IMR-90 (cell line): ENCODE data around the gene ZKSCAN5. TPM values are rescaled to one million over a fixed set of nuclear protein-coding genes. Genes with fewer than 3 reads are reported as not detected.
A peak's percentile ranks its signal among the peaks of the same experiment; 100 is the strongest.

Source experiments
- ATAC-seq: fragments of 200-7000 bp; cut with Tn5 transposase; 2 replicates; pipeline ENCODE4 v1.9.1; 2020; ENCODE audit warnings: low read depth, mild to moderate bottlenecking, moderate library complexity
- BruUV-seq: library from RNA; stranded (reverse); fragments of 400-500 nt; replicated peaks from 2 replicates; lab custom pipeline; 2021; lab: Mats Ljungman, UMichigan
- CTCF ChIA-PET: fragments of 300-600 bp; formaldehyde crosslinking; extraction: SDS; loops from one replicate; lab custom pipeline; 2021; ENCODE audit warnings: antibody characterized with exemption; lab: Yijun Ruan, JAX
- POLR2A ChIA-PET: fragments of 300-600 bp; sonication (Branson Sonifier 250); formaldehyde crosslinking; loops from one replicate; lab custom pipeline; 2022; ENCODE audit warnings: antibody characterized with exemption; ENCODE audit not compliant: unreplicated experiment; lab: Charles Lee
- DNase-seq: peaks from one replicate; pipeline ENCODE4 v3.0.0; 2013
- H2AFZ ChIP-seq: replicated peaks from 2 replicates; pipeline ENCODE3; 2013; ENCODE audit warnings: low read length, mild to moderate bottlenecking; ENCODE audit not compliant: poor library complexity
- H2AK5ac ChIP-seq: 2 replicates; pipeline ENCODE4 v1.6.1; 2013; ENCODE audit warnings: low read depth, low read length, inconsistent platforms
- H2AK9ac ChIP-seq: replicated peaks from 2 replicates; pipeline ENCODE3; 2013; ENCODE audit warnings: mild to moderate bottlenecking, low read depth, low read length, moderate library complexity; ENCODE audit not compliant: poor library complexity
- H2BK120ac ChIP-seq: 2 replicates; pipeline ENCODE4 v1.6.1; 2013; ENCODE audit warnings: low read depth, low read length, inconsistent platforms
- H2BK15ac ChIP-seq: 3 replicates; pipeline ENCODE4 v1.6.1; 2013; ENCODE audit warnings: low read depth, low read length, inconsistent platforms
- H2BK20ac ChIP-seq: 2 replicates; pipeline ENCODE4 v1.6.1; 2013; ENCODE audit warnings: low read depth, mild to moderate bottlenecking, inconsistent platforms, low read length, moderate library complexity
- H2BK5ac ChIP-seq: 2 replicates; pipeline ENCODE4 v1.6.1; 2013; ENCODE audit warnings: mild to moderate bottlenecking, low read depth, low read length, inconsistent platforms; ENCODE audit not compliant: poor library complexity, severe bottlenecking
- H3K14ac ChIP-seq: replicated peaks from 2 replicates; pipeline ENCODE4 v1.6.1; 2013; ENCODE audit warnings: low read depth, low read length, inconsistent platforms
- H3K18ac ChIP-seq: 2 replicates; pipeline ENCODE4 v1.6.1; 2013; ENCODE audit warnings: low read depth, low read length, control low read depth
- H3K23ac ChIP-seq: 2 replicates; pipeline ENCODE4 v1.6.1; 2013; ENCODE audit warnings: low read depth, low read length, inconsistent platforms
- H3K27ac ChIP-seq: 2 replicates; pipeline ENCODE4 v1.5.1; 2013; ENCODE audit warnings: mild to moderate bottlenecking, control low read depth, low read length; ENCODE audit not compliant: insufficient read depth
- H3K27me3 ChIP-seq: 2 replicates; pipeline ENCODE4 v1.6.1; 2013; ENCODE audit warnings: low read length; ENCODE audit not compliant: control insufficient read depth, insufficient read depth
- H3K36me3 ChIP-seq: 2 replicates; pipeline ENCODE4 v1.6.1; 2013; ENCODE audit warnings: low read length, mixed read lengths; ENCODE audit not compliant: control insufficient read depth, insufficient read depth
- H3K4ac ChIP-seq: 2 replicates; pipeline ENCODE4 v1.6.1; 2013; ENCODE audit warnings: low read depth, low read length, inconsistent platforms
- H3K4me1 ChIP-seq: 2 replicates; pipeline ENCODE4 v1.6.1; 2013; ENCODE audit warnings: low read length, mixed read lengths; ENCODE audit not compliant: control insufficient read depth, insufficient read depth
- H3K4me2 ChIP-seq: 2 replicates; pipeline ENCODE4 v1.6.1; 2013; ENCODE audit warnings: low read depth, mild to moderate bottlenecking, control low read depth, low read length, moderate library complexity
- H3K4me3 ChIP-seq: 2 replicates; pipeline ENCODE4 v1.5.1; 2013; ENCODE audit warnings: low read depth, mild to moderate bottlenecking, control low read depth, low read length, moderate library complexity; ENCODE audit not compliant: insufficient read depth
- H3K56ac ChIP-seq: 2 replicates; pipeline ENCODE4 v1.6.1; 2013; ENCODE audit warnings: low read length, inconsistent platforms; ENCODE audit not compliant: insufficient read depth; ENCODE audit errors: extremely low read depth
- H3K79me1 ChIP-seq, 2 experiments: 2 replicates each; pipeline ENCODE4 v1.6.1; 2013; ENCODE audit warnings: low read length in 2 of 2, inconsistent platforms in 1 of 2, low read depth in 1 of 2
- H3K9ac ChIP-seq: 2 replicates; pipeline ENCODE4 v1.6.1; 2013; ENCODE audit warnings: low read depth, low read length, control low read depth
- H3K9me1 ChIP-seq: 2 replicates; pipeline ENCODE4 v1.6.1; 2013; ENCODE audit warnings: low read length, inconsistent platforms; ENCODE audit not compliant: insufficient read depth
- H3K9me3 ChIP-seq: 2 replicates; pipeline ENCODE4 v1.6.1; 2013; ENCODE audit warnings: low read length; ENCODE audit not compliant: control insufficient read depth, insufficient read depth
- H4K20me1 ChIP-seq: 2 replicates; pipeline ENCODE4 v1.6.1; 2013; ENCODE audit warnings: low read length, inconsistent platforms; ENCODE audit not compliant: insufficient read depth
- H4K5ac ChIP-seq: 2 replicates; pipeline ENCODE4 v1.6.1; 2013; ENCODE audit warnings: mild to moderate bottlenecking, low read depth, low read length, control low read depth
- H4K8ac ChIP-seq, 2 experiments: 2 replicates each; pipeline ENCODE4 v1.6.1; 2013; ENCODE audit warnings: low read depth in 2 of 2, low read length in 2 of 2, control low read depth in 1 of 2, inconsistent platforms in 1 of 2
- H4K91ac ChIP-seq: 2 replicates; pipeline ENCODE4 v1.6.1; 2013; ENCODE audit warnings: low read depth, low read length, inconsistent platforms; ENCODE audit not compliant: insufficient read depth
- MXI1 ChIP-seq: IDR thresholded peaks from 2 replicates; pipeline ENCODE4 v1.6.1; 2012; ENCODE audit warnings: low read depth, mild to moderate bottlenecking, low read length, moderate library complexity, borderline replicate concordance
- RAD21 ChIP-seq: IDR thresholded peaks from 2 replicates; pipeline ENCODE4 v1.6.1; 2012; ENCODE audit warnings: low read length, improper control_type of control experiment
- WGBS, 2 experiments: methylation state at CpG; one replicate each; pipeline versions ENCODE4 v1.1.5 to v1.1.7; 2013; ENCODE audit warnings: missing lambda C conversion rate in 2 of 2; ENCODE audit not compliant: insufficient read length in 1 of 2; ENCODE audit errors: extremely low coverage in 2 of 2; 5-methylcytosine and 5-hydroxymethylcytosine counted together
- dilution Hi-C: fragments of 300-500 bp; cut with HindIII; formaldehyde crosslinking; loops from one replicate; pipeline ENCODE4 v1.14.3; 2018; ENCODE audit warnings: low sequenced_read_pairs; ENCODE audit not compliant: unreplicated experiment
- in situ Hi-C: fragments of 300-500 bp; cut with MboI; formaldehyde crosslinking; loops from 3 replicates; pipeline ENCODE4 v1.14.3; 2019; ENCODE audit warnings: low sequenced_read_pairs, inconsistent platforms, mixed read lengths
- intact Hi-C: fragments of 100-400 bp; cut with micrococcal nuclease; formaldehyde crosslinking; loops from 2 replicates; pipeline ENCODE4 v1.10.0; 2022
- polyA plus RNA-seq, 3 experiments: library from polyadenylated mRNA; depleted of rRNA; stranded (reverse); fragments of >200 nt; gene quantifications; 2 replicates each; pipeline ENCODE4 v1.2.3, GENCODE V29; 2012; ENCODE audit warnings: low replicate concordance in 1 of 3
- total RNA-seq: library from RNA; depleted of rRNA; stranded (reverse); fragments of >200 nt; gene quantifications from 2 replicates; pipeline ENCODE4 v1.2.3, GENCODE V29; 2012
- TF ChIP-seq, protein P1 (sequence below): conservative IDR thresholded peaks from 2 replicates; pipeline ENCODE4 v1.5.1; 2012; ENCODE audit warnings: mild to moderate bottlenecking, low read depth, low read length, improper control_type of control experiment

Gene ZKSCAN5
- total and polyA plus RNA-seq, 2 of the 4 experiments (the other 2 are of a cell fraction) = 5.5 to 16.3 TPM

- TF ChIP-seq MXI1 = no peak
Measured at GRCh38 chr7:99579281-99579955, 75.0 kb downstream of the ZKSCAN5 start (continued).

- peak overlapping the region; percentile 49; the same call in 1 of the 2 replicates for H4K91ac ChIP-seq
- H3K18ac ChIP-seq = peak overlapping the region; percentile 54; the same call in 1 of the 2 replicates
- H3K27me3 ChIP-seq = no peaks in the 10 kb centered on the region
- 0 out of 2 replicates have a peak overlapping the region, but pooled peaks have one; percentile 34 for H2BK20ac ChIP-seq
- peak overlapping the region; percentile 69 for H3K9ac ChIP-seq
- no peaks in the 10 kb centered on the region for H3K9me1 ChIP-seq
- peak overlapping the region; percentile 54 to 85; a peak in 3 of 4 replicates for H4K8ac ChIP-seq
- dilution Hi-C loops = no loop called here
- peak overlapping the region; percentile 64; the same call in 1 of the 2 replicates for H2BK120ac ChIP-seq
- peak overlapping the region; percentile 86 for H4K5ac ChIP-seq
- H3K4me1 ChIP-seq = peaks cover 4% of the 10 kb centered on the region; the same call in 1 of the 2 replicates
- peaks cover 7 to 14% of the 10 kb centered on the region in 2 experiments for H3K79me1 ChIP-seq
- peak overlapping the region; percentile 98 for H3K4me2 ChIP-seq
- WGBS, 2 experiments = 2% methylated on average over 7 of the region's 54 CpGs; no CpG with 5 or more reads in 1 of the 2 experiments
- in situ Hi-C loops = no loop called here
- peak overlapping the region; percentile 68 for H3K4me3 ChIP-seq
- peak overlapping the region; percentile 78 for H3K4ac ChIP-seq
- H2BK5ac ChIP-seq = no peak overlapping the region
- H3K27ac ChIP-seq = no peak overlapping the region; the same call in 1 of the 2 replicates
- peak overlapping the region; percentile 10 for H2AK9ac ChIP-seq
- H2BK15ac ChIP-seq = no peak overlapping the region
- BruUV-seq = no TSS peak
- H3K14ac ChIP-seq = peak overlapping the region; percentile 72
- H3K23ac ChIP-seq = peak overlapping the region; percentile 81
- peak overlapping the region; percentile 15; the same call in 1 of the 2 replicates for H2AK5ac ChIP-seq
- ATAC-seq = peak; percentile 76
- intact Hi-C loops = no loop called here
- peaks cover 4% of the 10 kb centered on the region; the same call in 1 of the 2 replicates for H4K20me1 ChIP-seq
- H3K56ac ChIP-seq = no peak overlapping the region
- DNase-seq = peak; percentile 23
- peak overlapping the region; percentile 96 for H2AFZ ChIP-seq
- POLR2A ChIA-PET = no interaction called here
- no peaks in the 10 kb centered on the region for H3K9me3 ChIP-seq
- no peaks in the 10 kb centered on the region for H3K36me3 ChIP-seq
- CTCF ChIA-PET = interaction anchor here (0.8 to 1.0 kb wide), 2 partner anchors 36 to 55 kb away, joined by 3 to 4 read pairs; no protein-coding TSS in a partner anchor
- peak; percentile 53 for TF ChIP-seq RAD21
- TF ChIP-seq, protein P1, sequence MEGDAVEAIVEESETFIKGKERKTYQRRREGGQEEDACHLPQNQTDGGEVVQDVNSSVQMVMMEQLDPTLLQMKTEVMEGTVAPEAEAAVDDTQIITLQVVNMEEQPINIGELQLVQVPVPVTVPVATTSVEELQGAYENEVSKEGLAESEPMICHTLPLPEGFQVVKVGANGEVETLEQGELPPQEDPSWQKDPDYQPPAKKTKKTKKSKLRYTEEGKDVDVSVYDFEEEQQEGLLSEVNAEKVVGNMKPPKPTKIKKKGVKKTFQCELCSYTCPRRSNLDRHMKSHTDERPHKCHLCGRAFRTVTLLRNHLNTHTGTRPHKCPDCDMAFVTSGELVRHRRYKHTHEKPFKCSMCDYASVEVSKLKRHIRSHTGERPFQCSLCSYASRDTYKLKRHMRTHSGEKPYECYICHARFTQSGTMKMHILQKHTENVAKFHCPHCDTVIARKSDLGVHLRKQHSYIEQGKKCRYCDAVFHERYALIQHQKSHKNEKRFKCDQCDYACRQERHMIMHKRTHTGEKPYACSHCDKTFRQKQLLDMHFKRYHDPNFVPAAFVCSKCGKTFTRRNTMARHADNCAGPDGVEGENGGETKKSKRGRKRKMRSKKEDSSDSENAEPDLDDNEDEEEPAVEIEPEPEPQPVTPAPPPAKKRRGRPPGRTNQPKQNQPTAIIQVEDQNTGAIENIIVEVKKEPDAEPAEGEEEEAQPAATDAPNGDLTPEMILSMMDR = peak; percentile 49
- TF ChIP-seq MXI1 = no peak; the same call in 1 of the 2 replicates
Measured at GRCh38 chr7:99579956-99580777, 75.7 kb downstream of the ZKSCAN5 start.
